ENCODE measurements around the gene CREG1. TPM values are rescaled to one million over a fixed set of nuclear protein-coding genes. Genes with fewer than 3 reads are reported as not detected.

Gene CREG1
- total RNA-seq, 3 donors from 2014 or later, result 47.8 to 70.6 (median 58.7) TPM

DNA sequence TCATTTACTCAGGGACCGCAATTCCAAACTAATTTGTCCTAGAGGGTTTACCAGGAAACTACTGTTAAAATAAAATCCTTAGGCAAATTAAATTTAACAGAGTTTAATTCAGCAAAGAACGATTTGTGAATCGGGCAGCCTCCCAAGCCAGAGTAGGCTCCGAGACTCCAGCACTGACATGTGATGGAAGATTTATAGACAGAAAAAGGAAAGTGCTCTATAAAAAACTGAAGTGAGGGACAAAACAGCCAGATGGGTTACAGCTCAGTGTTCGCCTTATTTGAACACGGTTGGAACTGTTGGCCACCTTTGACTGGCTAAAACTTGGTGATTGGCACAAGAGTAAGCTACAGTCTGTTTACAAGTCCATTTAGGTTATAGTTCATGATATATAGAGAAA is 41.3 kb upstream of the CREG1 start:
- Histone ChIP-seq H3K4me3 (no peak overlapping the region), H3K36me3 (ENCODE audit: low read depth) (no peaks in the 10 kb centered on the region), H3K9me3 (no peaks in the 10 kb centered on the region), H3K4me1 (ENCODE audit: low read depth) (no peaks in the 10 kb centered on the region)
- ATAC-seq, result no peak
- TF ChIP-seq, protein P1, sequence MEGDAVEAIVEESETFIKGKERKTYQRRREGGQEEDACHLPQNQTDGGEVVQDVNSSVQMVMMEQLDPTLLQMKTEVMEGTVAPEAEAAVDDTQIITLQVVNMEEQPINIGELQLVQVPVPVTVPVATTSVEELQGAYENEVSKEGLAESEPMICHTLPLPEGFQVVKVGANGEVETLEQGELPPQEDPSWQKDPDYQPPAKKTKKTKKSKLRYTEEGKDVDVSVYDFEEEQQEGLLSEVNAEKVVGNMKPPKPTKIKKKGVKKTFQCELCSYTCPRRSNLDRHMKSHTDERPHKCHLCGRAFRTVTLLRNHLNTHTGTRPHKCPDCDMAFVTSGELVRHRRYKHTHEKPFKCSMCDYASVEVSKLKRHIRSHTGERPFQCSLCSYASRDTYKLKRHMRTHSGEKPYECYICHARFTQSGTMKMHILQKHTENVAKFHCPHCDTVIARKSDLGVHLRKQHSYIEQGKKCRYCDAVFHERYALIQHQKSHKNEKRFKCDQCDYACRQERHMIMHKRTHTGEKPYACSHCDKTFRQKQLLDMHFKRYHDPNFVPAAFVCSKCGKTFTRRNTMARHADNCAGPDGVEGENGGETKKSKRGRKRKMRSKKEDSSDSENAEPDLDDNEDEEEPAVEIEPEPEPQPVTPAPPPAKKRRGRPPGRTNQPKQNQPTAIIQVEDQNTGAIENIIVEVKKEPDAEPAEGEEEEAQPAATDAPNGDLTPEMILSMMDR (IDR thresholded peaks at IDR 0.05), result no peak
- intact Hi-C loops (cut with DNase I, micrococcal nuclease), result no loop called here
- no peak for DNase-seq

DNA sequence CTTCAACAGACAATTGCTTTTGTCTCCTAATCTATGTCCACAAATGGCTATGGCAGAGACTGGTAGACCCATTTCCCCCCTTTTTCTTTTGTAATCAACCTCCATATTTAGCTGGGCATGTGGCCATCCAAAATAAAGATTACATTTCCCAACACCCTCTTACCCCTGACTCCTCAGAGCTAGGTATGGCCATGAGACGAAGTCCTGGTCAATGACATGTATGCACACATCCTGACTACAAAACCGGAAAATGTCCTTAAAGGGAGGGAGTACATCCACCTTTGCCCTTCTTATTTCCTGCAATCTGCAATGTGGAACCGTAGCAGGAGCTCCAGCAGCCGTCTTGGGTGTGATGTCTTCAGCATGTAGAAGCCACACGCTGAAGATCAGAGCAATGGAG is 40.3 kb upstream of the CREG1 start:
- intact Hi-C loops (cut with DNase I, micrococcal nuclease), result no loop called here
- Histone ChIP-seq H3K9me3 (no peaks in the 10 kb centered on the region), H3K36me3 (ENCODE audit: low read depth) (no peaks in the 10 kb centered on the region), H3K4me1 (ENCODE audit: low read depth) (no peaks in the 10 kb centered on the region), H3K4me3 (no peak overlapping the region)
- ATAC-seq (no peak), DNase-seq (no peak)
- TF ChIP-seq, protein P1 (IDR thresholded peaks at IDR 0.05), result no peak

GRCh38 chr1:167592475-167592874 is 38.9 kb upstream of the CREG1 start:
- Histone ChIP-seq H3K4me3 (no peak overlapping the region), H3K9me3 (no peaks in the 10 kb centered on the region), H3K36me3 (ENCODE audit: low read depth) (no peaks in the 10 kb centered on the region), H3K4me1 (ENCODE audit: low read depth) (no peaks in the 10 kb centered on the region)
- ATAC-seq (no peak), DNase-seq (no peak)
- TF ChIP-seq, protein P1 (IDR thresholded peaks at IDR 0.05), result no peak
- intact Hi-C loops (cut with DNase I, micrococcal nuclease), result no loop called here

GRCh38 chr1:167588361-167588760 is 34.8 kb upstream of the CREG1 start:
- ATAC-seq (no peak), DNase-seq (no peak)
- Histone ChIP-seq H3K9me3 (no peaks in the 10 kb centered on the region), H3K4me1 (ENCODE audit: low read depth) (no peaks in the 10 kb centered on the region), H3K4me3 (no peak overlapping the region), H3K36me3 (ENCODE audit: low read depth) (no peaks in the 10 kb centered on the region)
- intact Hi-C loops (cut with DNase I, micrococcal nuclease), result no loop called here
- TF ChIP-seq, protein P1 (IDR thresholded peaks at IDR 0.05), result no peak

DNA sequence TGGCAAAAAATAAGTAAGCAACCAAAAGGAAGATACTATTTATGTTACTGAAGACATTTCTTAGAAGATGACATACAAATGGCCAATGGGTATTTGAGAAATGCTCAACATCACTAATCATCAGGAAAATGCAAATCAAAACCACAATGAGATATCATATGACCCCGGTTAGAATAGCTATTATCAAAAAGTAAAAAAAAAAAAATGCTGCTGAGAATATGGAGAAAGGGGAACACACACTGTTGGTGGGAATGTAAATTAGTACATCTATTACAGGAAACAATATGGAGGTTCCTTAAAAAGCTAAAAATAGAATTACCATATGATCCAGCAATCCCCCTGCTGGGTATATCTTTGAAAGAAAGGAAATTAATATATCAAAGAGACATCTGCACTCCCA is 34.3 kb upstream of the CREG1 start:
- intact Hi-C loops (cut with DNase I, micrococcal nuclease), result no loop called here
- H3K4me1 ChIP-seq (ENCODE audit: low read depth), result no peaks in the 10 kb centered on the region
- TF ChIP-seq, protein P1 (IDR thresholded peaks at IDR 0.05), result no peak
- H3K36me3 ChIP-seq (ENCODE audit: low read depth), result no peaks in the 10 kb centered on the region
- no peak for ATAC-seq
- no peak overlapping the region for H3K4me3 ChIP-seq
- no peak for DNase-seq
- H3K9me3 ChIP-seq, result no peaks in the 10 kb centered on the region

DNA sequence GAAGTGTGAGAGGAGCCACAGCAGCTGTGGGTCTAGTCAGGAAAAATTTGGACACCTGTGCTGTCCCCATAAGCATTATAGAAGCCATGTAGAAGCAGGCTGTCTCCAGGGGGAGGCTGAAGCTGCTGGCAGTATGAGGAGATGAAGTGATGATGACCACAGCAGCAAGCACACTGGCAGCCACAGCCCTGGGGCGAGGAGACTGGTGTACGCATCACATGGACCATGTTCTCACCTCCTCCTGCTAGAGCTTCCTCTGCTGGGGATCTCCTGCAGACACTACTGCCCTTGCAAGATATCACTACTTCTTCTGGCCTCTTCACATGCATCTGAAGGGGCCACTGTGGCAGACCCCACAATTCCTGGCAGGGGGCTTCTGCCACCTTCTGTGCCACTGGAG is 33.8 kb upstream of the CREG1 start:
- no peaks in the 10 kb centered on the region for H3K36me3 ChIP-seq (ENCODE audit: low read depth)
- no peak for ATAC-seq

More for the DNA sequence above, 33.8 kb upstream of the CREG1 start:
- Histone ChIP-seq H3K9me3 (no peaks in the 10 kb centered on the region), H3K4me3 (no peak overlapping the region), H3K4me1 (ENCODE audit: low read depth) (no peaks in the 10 kb centered on the region)
- TF ChIP-seq, protein P1 (IDR thresholded peaks at IDR 0.05), result no peak
- no peak for DNase-seq
- intact Hi-C loops (cut with DNase I, micrococcal nuclease), result no loop called here

All from mucosa of descending colon (tissue), 3 donors.